ENCODE data around the gene PLXNA4. TPM values are rescaled to one million over a fixed set of nuclear protein-coding genes. Genes with fewer than 3 reads are reported as not detected.

Gene PLXNA4
- total RNA-seq, 1 experiment from 2014 or later = 1.0 TPM

GRCh38 chr7:132554446-132554845 lies 21.8 kb downstream of the PLXNA4 start:
- POLR2A ChIA-PET (ENCODE audit: unreplicated experiment) = no interaction called here
- no peaks in the 10 kb centered on the region for H3K9me2 ChIP-seq (ENCODE audit: insufficient read depth)

GRCh38 chr7:132553031-132553430 lies 23.2 kb downstream of the PLXNA4 start:
- TF ChIP-seq CTCF (conservative IDR thresholded peaks at IDR 0.05) (no peak), EZH2 (IDR thresholded peaks at IDR 0.05; ENCODE audit: low read depth) (no peak)
- no peaks in the 10 kb centered on the region for H3K9me3 ChIP-seq (ENCODE audit: insufficient read depth, low read depth)
- H3K27me3 ChIP-seq (ENCODE audit: insufficient read depth, low read depth) = peaks cover 24% of the 10 kb centered on the region; the same call in 1 of the 2 replicates
- no peaks in the 10 kb centered on the region for H3K79me2 ChIP-seq (ENCODE audit: low read depth)
- H2AFZ ChIP-seq = no peak overlapping the region
- H4K20me1 ChIP-seq (ENCODE audit: insufficient read depth) = no peaks in the 10 kb centered on the region
- no TSS peak for BruUV-seq (replicated peaks)
- no peak overlapping the region for H3K4me2 ChIP-seq
- POLR2A ChIA-PET (ENCODE audit: unreplicated experiment) = no interaction called here
- CTCF ChIA-PET = no interaction called here
- no peaks in the 10 kb centered on the region for H3K9me2 ChIP-seq (ENCODE audit: insufficient read depth)
- no peak overlapping the region for H3K4me3 ChIP-seq
- no peaks in the 10 kb centered on the region for H3K36me3 ChIP-seq (ENCODE audit: low read depth)
- intact Hi-C loops (cut with micrococcal nuclease; ENCODE audit: unreplicated experiment) = no loop called here
- H3K27ac ChIP-seq = no peak overlapping the region
- H3F3A ChIP-seq (ENCODE audit: insufficient read depth, low read depth) = no peaks in the 10 kb centered on the region
- no peak for DNase-seq
- no peaks in the 10 kb centered on the region for H3K4me1 ChIP-seq (replicated peaks; ENCODE audit: insufficient read depth)

More at GRCh38 chr7:132554446-132554845, 21.8 kb downstream of the PLXNA4 start:
- Histone ChIP-seq H2AFZ (no peak overlapping the region), H3K4me2 (no peak overlapping the region), H3K27ac (no peak overlapping the region), H3K4me1 (replicated peaks; ENCODE audit: insufficient read depth) (no peaks in the 10 kb centered on the region), H4K20me1 (ENCODE audit: insufficient read depth) (no peaks in the 10 kb centered on the region), H3K79me2 (ENCODE audit: low read depth) (no peaks in the 10 kb centered on the region), H3F3A (ENCODE audit: insufficient read depth, low read depth) (no peaks in the 10 kb centered on the region), H3K4me3 (no peak overlapping the region), H3K9me3 (ENCODE audit: insufficient read depth, low read depth) (no peaks in the 10 kb centered on the region), H3K36me3 (ENCODE audit: low read depth) (no peaks in the 10 kb centered on the region), H3K27me3 (ENCODE audit: insufficient read depth, low read depth) (peaks cover 35% of the 10 kb centered on the region)
- DNase-seq = no peak
- intact Hi-C loops (cut with micrococcal nuclease; ENCODE audit: unreplicated experiment) = no loop called here
- CTCF ChIA-PET = no interaction called here
- no TSS peak for BruUV-seq (replicated peaks)
- TF ChIP-seq EZH2 (IDR thresholded peaks at IDR 0.05; ENCODE audit: low read depth) (no peak), CTCF (conservative IDR thresholded peaks at IDR 0.05) (no peak)

- no peaks in the 10 kb centered on the region for H3K9me2 ChIP-seq (ENCODE audit: insufficient read depth)
- H3K9me3 ChIP-seq (ENCODE audit: insufficient read depth, low read depth) = no peaks in the 10 kb centered on the region
- DNase-seq = no peak
- no peak for TF ChIP-seq EZH2 (IDR thresholded peaks at IDR 0.05; ENCODE audit: low read depth)
- BruUV-seq (replicated peaks) = no TSS peak
- no peaks in the 10 kb centered on the region for H3F3A ChIP-seq (ENCODE audit: insufficient read depth, low read depth)
- intact Hi-C loops (cut with micrococcal nuclease; ENCODE audit: unreplicated experiment) = no loop called here
- H3K4me3 ChIP-seq = no peak overlapping the region
- no peak overlapping the region for H3K27ac ChIP-seq
- H4K20me1 ChIP-seq (ENCODE audit: insufficient read depth) = no peaks in the 10 kb centered on the region
- POLR2A ChIA-PET (ENCODE audit: unreplicated experiment) = interaction anchor here (0.7 kb wide), 1 partner anchor 36 kb away, joined by 3 read pairs; no protein-coding TSS in a partner anchor
- no peak overlapping the region for H2AFZ ChIP-seq
- no peaks in the 10 kb centered on the region for H3K79me2 ChIP-seq (ENCODE audit: low read depth)
- CTCF ChIA-PET = no interaction called here
- H3K4me2 ChIP-seq = no peak overlapping the region
- H3K27me3 ChIP-seq (ENCODE audit: insufficient read depth, low read depth) = peaks cover 17% of the 10 kb centered on the region; the same call in 1 of the 2 replicates
- H3K36me3 ChIP-seq (ENCODE audit: low read depth) = no peaks in the 10 kb centered on the region
- no peaks in the 10 kb centered on the region for H3K4me1 ChIP-seq (replicated peaks; ENCODE audit: insufficient read depth)
Observed at GRCh38 chr7:132551886-132552285, 24.4 kb downstream of the PLXNA4 start.

- H3K4me3 ChIP-seq = no peak overlapping the region
- DNase-seq = no peak
- no peaks in the 10 kb centered on the region for H3K4me1 ChIP-seq (replicated peaks; ENCODE audit: insufficient read depth)
- H3K9me3 ChIP-seq (ENCODE audit: insufficient read depth, low read depth) = no peaks in the 10 kb centered on the region
- H3K27me3 ChIP-seq (ENCODE audit: insufficient read depth, low read depth) = peaks cover 17% of the 10 kb centered on the region; the same call in 1 of the 2 replicates
- H4K20me1 ChIP-seq (ENCODE audit: insufficient read depth) = no peaks in the 10 kb centered on the region
- ChIA-PET CTCF (no interaction called here), POLR2A (ENCODE audit: unreplicated experiment) (interaction anchor here (0.7 kb wide), 1 partner anchor 35 kb away, joined by 3 read pairs; no protein-coding TSS in a partner anchor)
- H2AFZ ChIP-seq = no peak overlapping the region
- H3K9me2 ChIP-seq (ENCODE audit: insufficient read depth) = no peaks in the 10 kb centered on the region
- intact Hi-C loops (cut with micrococcal nuclease; ENCODE audit: unreplicated experiment) = no loop called here
- H3K79me2 ChIP-seq (ENCODE audit: low read depth) = no peaks in the 10 kb centered on the region
- no peaks in the 10 kb centered on the region for H3F3A ChIP-seq (ENCODE audit: insufficient read depth, low read depth)
- no peak overlapping the region for H3K4me2 ChIP-seq
- no peaks in the 10 kb centered on the region for H3K36me3 ChIP-seq (ENCODE audit: low read depth)
- no peak overlapping the region for H3K27ac ChIP-seq
- no peak for TF ChIP-seq EZH2 (IDR thresholded peaks at IDR 0.05; ENCODE audit: low read depth)
- no peak for TF ChIP-seq CTCF (conservative IDR thresholded peaks at IDR 0.05)
- BruUV-seq (replicated peaks) = no TSS peak
Observed at GRCh38 chr7:132551439-132551838, 24.8 kb downstream of the PLXNA4 start.

All from PC-9 (cell line).